Liver (tissue), 3 donors: ENCODE data around the gene LEMD2.

ENCODE experiments used
- EGR1 ChIP-seq, 2 donors: IDR thresholded peaks; 2 replicates each; pipeline ENCODE4 v1.6.1; 2016 to 2018; ENCODE audit warnings: antibody characterized with exemption in 2 of 2, low read depth in 2 of 2
- GABPA ChIP-seq, 2 donors: IDR thresholded peaks in 1 of 2; conservative IDR thresholded peaks in 1 of 2; 2 replicates each; pipeline ENCODE4 v1.6.1; 2016; ENCODE audit warnings: antibody characterized with exemption in 2 of 2, mild to moderate bottlenecking in 1 of 2, moderate library complexity in 1 of 2
- HNF4G ChIP-seq: IDR thresholded peaks from 2 replicates; pipeline ENCODE4 v1.6.1; 2016; ENCODE audit warnings: antibody characterized with exemption
- JUND ChIP-seq, 2 donors: IDR thresholded peaks; 2 replicates each; pipeline ENCODE4 v1.6.1; 2016; ENCODE audit warnings: antibody characterized with exemption in 2 of 2
- NR2F2 ChIP-seq: IDR thresholded peaks from 2 replicates; pipeline ENCODE4 v1.6.1; 2016; ENCODE audit warnings: antibody characterized with exemption
- RAD21 ChIP-seq, 2 donors: IDR thresholded peaks; 2 replicates each; pipeline ENCODE4 v1.6.1; 2016; ENCODE audit warnings: antibody characterized with exemption in 2 of 2, mild to moderate bottlenecking in 2 of 2
- SP1 ChIP-seq: IDR thresholded peaks from 2 replicates; pipeline ENCODE4 v1.6.1; 2018; ENCODE audit warnings: antibody characterized with exemption, mild to moderate bottlenecking
- TAF1 ChIP-seq: conservative IDR thresholded peaks from 2 replicates; pipeline ENCODE4 v1.6.1; 2016; ENCODE audit warnings: antibody characterized with exemption, mild to moderate bottlenecking
- YY1 ChIP-seq: IDR thresholded peaks from 2 replicates; pipeline ENCODE4 v1.6.1; 2016; ENCODE audit warnings: antibody characterized with exemption, mild to moderate bottlenecking
- TF ChIP-seq, protein P1 (sequence below): fragments of 150-350 bp; IDR thresholded peaks from 2 replicates; pipeline ENCODE4 v1.5.1; 2017; ENCODE audit warnings: improper control_type of control experiment, low read depth, low read length; ENCODE audit not compliant: missing input control
- TF ChIP-seq, protein P2 (sequence below): IDR thresholded peaks from 2 replicates; pipeline ENCODE4 v1.6.1; 2016; ENCODE audit warnings: antibody characterized with exemption
- TF ChIP-seq, protein P3 (sequence below): IDR thresholded peaks from 2 replicates; pipeline ENCODE4 v1.6.1; 2016; ENCODE audit warnings: antibody characterized with exemption
- TF ChIP-seq, protein P4 (sequence below): IDR thresholded peaks from 2 replicates; pipeline ENCODE4 v1.6.1; 2016; ENCODE audit warnings: antibody characterized with exemption, mild to moderate bottlenecking
- donor health status: healthy.
- donor health status: healthy.

DNA sequence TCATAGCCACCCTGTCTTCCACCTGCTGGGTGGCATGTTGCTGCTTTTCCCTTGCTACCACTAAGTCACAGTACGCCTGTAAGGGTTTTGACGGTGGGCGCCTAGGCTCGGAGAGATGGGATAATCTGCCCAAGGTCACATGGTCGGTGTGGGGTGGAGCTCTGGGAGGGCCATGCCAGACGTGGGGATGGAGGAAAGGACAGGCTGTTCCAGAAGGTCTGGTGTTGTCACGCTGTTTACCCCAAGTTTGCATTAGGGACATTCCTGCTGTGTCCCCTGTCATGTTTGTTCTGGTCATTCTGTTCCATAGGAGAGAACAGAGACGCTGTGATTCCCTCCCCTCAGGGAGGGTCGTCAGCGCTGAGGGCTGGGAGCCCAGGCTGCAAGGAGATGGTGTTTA, 58.3 kb downstream of the LEMD2 start:
- TF ChIP-seq, protein P1, sequence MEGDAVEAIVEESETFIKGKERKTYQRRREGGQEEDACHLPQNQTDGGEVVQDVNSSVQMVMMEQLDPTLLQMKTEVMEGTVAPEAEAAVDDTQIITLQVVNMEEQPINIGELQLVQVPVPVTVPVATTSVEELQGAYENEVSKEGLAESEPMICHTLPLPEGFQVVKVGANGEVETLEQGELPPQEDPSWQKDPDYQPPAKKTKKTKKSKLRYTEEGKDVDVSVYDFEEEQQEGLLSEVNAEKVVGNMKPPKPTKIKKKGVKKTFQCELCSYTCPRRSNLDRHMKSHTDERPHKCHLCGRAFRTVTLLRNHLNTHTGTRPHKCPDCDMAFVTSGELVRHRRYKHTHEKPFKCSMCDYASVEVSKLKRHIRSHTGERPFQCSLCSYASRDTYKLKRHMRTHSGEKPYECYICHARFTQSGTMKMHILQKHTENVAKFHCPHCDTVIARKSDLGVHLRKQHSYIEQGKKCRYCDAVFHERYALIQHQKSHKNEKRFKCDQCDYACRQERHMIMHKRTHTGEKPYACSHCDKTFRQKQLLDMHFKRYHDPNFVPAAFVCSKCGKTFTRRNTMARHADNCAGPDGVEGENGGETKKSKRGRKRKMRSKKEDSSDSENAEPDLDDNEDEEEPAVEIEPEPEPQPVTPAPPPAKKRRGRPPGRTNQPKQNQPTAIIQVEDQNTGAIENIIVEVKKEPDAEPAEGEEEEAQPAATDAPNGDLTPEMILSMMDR: no peak
- TF ChIP-seq TAF1 (no peak), YY1 (no peak), HNF4G (no peak), RAD21 (IDR thresholded peaks at IDR 0.05) (no peak), JUND (IDR thresholded peaks at IDR 0.05) (no peak), SP1 (no peak), EGR1 (IDR thresholded peaks at IDR 0.05; ENCODE audit: low read depth in 2 of 2) (no peak), NR2F2 (no peak), GABPA (IDR thresholded peaks at IDR 0.05 in 1 of 2, conservative IDR thresholded peaks at IDR 0.05 in 1 of 2) (no peak)
- TF ChIP-seq, protein P2, sequence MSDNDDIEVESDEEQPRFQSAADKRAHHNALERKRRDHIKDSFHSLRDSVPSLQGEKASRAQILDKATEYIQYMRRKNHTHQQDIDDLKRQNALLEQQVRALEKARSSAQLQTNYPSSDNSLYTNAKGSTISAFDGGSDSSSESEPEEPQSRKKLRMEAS: no peak
- TF ChIP-seq, protein P3, sequence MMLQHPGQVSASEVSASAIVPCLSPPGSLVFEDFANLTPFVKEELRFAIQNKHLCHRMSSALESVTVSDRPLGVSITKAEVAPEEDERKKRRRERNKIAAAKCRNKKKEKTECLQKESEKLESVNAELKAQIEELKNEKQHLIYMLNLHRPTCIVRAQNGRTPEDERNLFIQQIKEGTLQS: no peak
- TF ChIP-seq, protein P4, sequence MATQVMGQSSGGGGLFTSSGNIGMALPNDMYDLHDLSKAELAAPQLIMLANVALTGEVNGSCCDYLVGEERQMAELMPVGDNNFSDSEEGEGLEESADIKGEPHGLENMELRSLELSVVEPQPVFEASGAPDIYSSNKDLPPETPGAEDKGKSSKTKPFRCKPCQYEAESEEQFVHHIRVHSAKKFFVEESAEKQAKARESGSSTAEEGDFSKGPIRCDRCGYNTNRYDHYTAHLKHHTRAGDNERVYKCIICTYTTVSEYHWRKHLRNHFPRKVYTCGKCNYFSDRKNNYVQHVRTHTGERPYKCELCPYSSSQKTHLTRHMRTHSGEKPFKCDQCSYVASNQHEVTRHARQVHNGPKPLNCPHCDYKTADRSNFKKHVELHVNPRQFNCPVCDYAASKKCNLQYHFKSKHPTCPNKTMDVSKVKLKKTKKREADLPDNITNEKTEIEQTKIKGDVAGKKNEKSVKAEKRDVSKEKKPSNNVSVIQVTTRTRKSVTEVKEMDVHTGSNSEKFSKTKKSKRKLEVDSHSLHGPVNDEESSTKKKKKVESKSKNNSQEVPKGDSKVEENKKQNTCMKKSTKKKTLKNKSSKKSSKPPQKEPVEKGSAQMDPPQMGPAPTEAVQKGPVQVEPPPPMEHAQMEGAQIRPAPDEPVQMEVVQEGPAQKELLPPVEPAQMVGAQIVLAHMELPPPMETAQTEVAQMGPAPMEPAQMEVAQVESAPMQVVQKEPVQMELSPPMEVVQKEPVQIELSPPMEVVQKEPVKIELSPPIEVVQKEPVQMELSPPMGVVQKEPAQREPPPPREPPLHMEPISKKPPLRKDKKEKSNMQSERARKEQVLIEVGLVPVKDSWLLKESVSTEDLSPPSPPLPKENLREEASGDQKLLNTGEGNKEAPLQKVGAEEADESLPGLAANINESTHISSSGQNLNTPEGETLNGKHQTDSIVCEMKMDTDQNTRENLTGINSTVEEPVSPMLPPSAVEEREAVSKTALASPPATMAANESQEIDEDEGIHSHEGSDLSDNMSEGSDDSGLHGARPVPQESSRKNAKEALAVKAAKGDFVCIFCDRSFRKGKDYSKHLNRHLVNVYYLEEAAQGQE: no peak
